Measurements from ENCODE around the gene SERPINI2.
"Not testable (repeated sequence)": the region's sequence is repeated elsewhere in the genome, so short reads cannot be mapped to it uniquely, and the experiment has no call there.

The SERPINI2 gene

GRCh38 chr3:167445491-167445890 lies 28.4 kb downstream of the SERPINI2 start:
- DNase-seq, result no peak

GRCh38 chr3:167441256-167441655 lies 32.6 kb downstream of the SERPINI2 start:
- DNase-seq, result no peak

- DNase-seq, result no peak
Measured at GRCh38 chr3:167437428-167438139, 36.3 kb downstream of the SERPINI2 start.

GRCh38 chr3:167426962-167427361 lies 46.9 kb downstream of the SERPINI2 start:
- not testable (repeated sequence) for DNase-seq

GRCh38 chr3:167422396-167422795 lies 51.4 kb downstream of the SERPINI2 start:
- DNase-seq, result not testable (repeated sequence)

- DNase-seq, result no peak
Measured at GRCh38 chr3:167409611-167410010, 64.2 kb downstream of the SERPINI2 start.

- DNase-seq, result peak; percentile 9
Measured at GRCh38 chr3:167406876-167407492, 66.9 kb downstream of the SERPINI2 start.

- DNase-seq, result no peak
Measured at GRCh38 chr3:167397826-167398225, 76.0 kb downstream of the SERPINI2 start.

- DNase-seq, result no peak
Measured at GRCh38 chr3:167396075-167396474, 77.8 kb downstream of the SERPINI2 start.

- DNase-seq, result no peak
Measured at GRCh38 chr3:167394003-167394402, 79.8 kb downstream of the SERPINI2 start.
